ENCODE measurements around the gene HACD2.
A peak's percentile ranks its signal among the peaks of the same experiment; 100 is the strongest.

Gene HACD2

GRCh38 chr3:123444023-123444422, 140.8 kb downstream of the HACD2 start:
- DNase-seq: peak in 24 of 42 donors; percentile 43 to 88 (median 68)
- intact Hi-C loops (cut with DNase I): no loop called here

DNA sequence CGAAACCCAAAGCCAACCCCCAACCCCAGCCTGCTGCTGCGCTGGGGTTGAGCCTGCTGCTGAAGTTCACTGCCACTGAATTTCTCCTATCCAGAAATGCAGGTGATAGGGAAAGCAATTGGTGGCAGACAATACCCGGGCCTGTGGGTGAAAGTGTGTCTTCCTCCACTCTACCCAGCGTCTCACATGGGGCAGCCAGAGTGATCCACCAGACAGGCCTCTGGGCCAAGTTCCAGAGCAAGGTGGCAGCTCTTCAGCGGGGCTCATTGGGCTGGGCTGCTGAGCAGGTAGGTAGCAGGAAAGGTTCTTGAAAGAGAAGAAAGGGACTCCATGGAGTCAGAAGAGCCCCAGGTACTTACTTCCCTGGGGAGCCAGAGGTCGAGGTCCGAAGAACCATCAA, 141.9 kb downstream of the HACD2 start:
- intact Hi-C loops (cut with DNase I): no loop called here
- DNase-seq: peak in 2 of 42 donors; percentile 37 to 54

GRCh38 chr3:123442125-123442524, 142.7 kb downstream of the HACD2 start:
- intact Hi-C loops (cut with DNase I): no loop called here
- DNase-seq: peak in 2 of 42 donors; percentile 35 to 53

Measured in head of caudate nucleus (tissue), 42 donors.